GM18951 (cell line): ENCODE measurements around the gene OR6S1.
"Not testable (repeated sequence)": the region's sequence is repeated elsewhere in the genome, so short reads cannot be mapped to it uniquely, and the experiment has no call there.

Experiments used
- POLR2A ChIP-seq: IDR thresholded peaks from 4 replicates; pipeline ENCODE4 v1.6.1; 2011; ENCODE audit warnings: mild to moderate bottlenecking; ENCODE audit not compliant: insufficient read length, insufficient read depth; ENCODE audit errors: extremely low read depth
- in situ Hi-C: fragments of 300-500 bp; cut with MboI; formaldehyde crosslinking; loops from one replicate; pipeline ENCODE4 v1.12.0; 2022; ENCODE audit warnings: low sequenced_read_pairs, mixed read lengths, inconsistent platforms; ENCODE audit not compliant: unreplicated experiment

OR6S1 gene

GRCh38 chr14:20659813-20660395, 18.4 kb upstream of the OR6S1 start:
- in situ Hi-C loops, result no loop called here
- no peak for TF ChIP-seq POLR2A

- in situ Hi-C loops, result no loop called here
- no peak for TF ChIP-seq POLR2A
These were observed 17.8 kb upstream of the OR6S1 start for GRCh38 chr14:20659336-20659735.

- in situ Hi-C loops, result no loop called here
- no peak for TF ChIP-seq POLR2A
These were observed 16.8 kb upstream of the OR6S1 start for GRCh38 chr14:20658246-20658645.

- TF ChIP-seq POLR2A, result no peak
- in situ Hi-C loops, result no loop called here
These were observed 16.0 kb upstream of the OR6S1 start for GRCh38 chr14:20657216-20658211.

- in situ Hi-C loops, result no loop called here
- TF ChIP-seq POLR2A, result no peak
These were observed 14.8 kb upstream of the OR6S1 start for GRCh38 chr14:20656274-20656673.

GRCh38 chr14:20655851-20656250, 14.4 kb upstream of the OR6S1 start:
- in situ Hi-C loops, result no loop called here

GRCh38 chr14:20652996-20653975, 11.8 kb upstream of the OR6S1 start:
- in situ Hi-C loops, result no loop called here
- TF ChIP-seq POLR2A, result no peak

More at GRCh38 chr14:20655851-20656250, 14.4 kb upstream of the OR6S1 start:
- TF ChIP-seq POLR2A, result no peak

GRCh38 chr14:20645481-20645880, 4.0 kb upstream of the OR6S1 start:
- in situ Hi-C loops, result no loop called here
- no peak for TF ChIP-seq POLR2A

- TF ChIP-seq POLR2A, result no peak
- in situ Hi-C loops, result no loop called here
These were observed 3.0 kb upstream of the OR6S1 start for GRCh38 chr14:20644520-20644919.

GRCh38 chr14:20642755-20643154, 1.3 kb upstream of the OR6S1 start:
- in situ Hi-C loops, result not testable (repeated sequence)

- TF ChIP-seq POLR2A, result no peak
These were observed 691 bp upstream of the OR6S1 start for GRCh38 chr14:20642182-20642581.

GRCh38 chr14:20632831-20633691, 8.4 kb downstream of the OR6S1 start:
- no peak for TF ChIP-seq POLR2A
- in situ Hi-C loops, result loop anchor here (10.0 kb wide), 1 partner anchor 52 kb away; the partner anchor contains the start of genes ANG and RNASE4

More at GRCh38 chr14:20642182-20642581, 691 bp upstream of the OR6S1 start:
- in situ Hi-C loops, result no loop called here
